H1 (cell line): Measurements from ENCODE around the gene WDR31. TPM values are rescaled to one million over a fixed set of nuclear protein-coding genes. Genes with fewer than 3 reads are reported as not detected.

Source experiments
- BCL11A ChIP-seq, 2 experiments: IDR thresholded peaks; one replicate each; pipeline ENCODE4 v1.6.1; 2011; ENCODE audit warnings: low read depth in 2 of 2, low read length in 2 of 2, mild to moderate bottlenecking in 2 of 2
- CHD7 ChIP-seq: fragments of 300-600 bp; sonication (generic); IDR thresholded peaks from 2 replicates; pipeline ENCODE4 v1.7.1; 2012; ENCODE audit warnings: low read length, moderate library complexity, mild to moderate bottlenecking, inconsistent platforms; ENCODE audit not compliant: insufficient replicate concordance
- E2F6 ChIP-seq: IDR thresholded peaks from 2 replicates; pipeline ENCODE4 v1.6.1; 2012; ENCODE audit warnings: inconsistent platforms
- FOSL1 ChIP-seq: IDR thresholded peaks from 2 replicates; pipeline ENCODE4 v1.6.1; 2011; ENCODE audit warnings: mild to moderate bottlenecking, low read depth, low read length, moderate library complexity; ENCODE audit not compliant: insufficient read depth
- KDM1A ChIP-seq: fragments of 200-600, 300-600 bp; sonication (generic); IDR thresholded peaks from 2 replicates; pipeline ENCODE4 v1.7.1; 2016; ENCODE audit warnings: mild to moderate bottlenecking, low read length, borderline replicate concordance
- SIN3A ChIP-seq, 2 experiments: IDR thresholded peaks in 1 of 2; conservative IDR thresholded peaks in 1 of 2; 2 replicates each; pipeline ENCODE4 v1.6.1; 2011 to 2012; ENCODE audit warnings: low read length in 2 of 2, improper control_type of control experiment in 1 of 2, low read depth in 1 of 2, mild to moderate bottlenecking in 1 of 2
- SP2 ChIP-seq: IDR thresholded peaks from 2 replicates; pipeline ENCODE4 v1.6.1; 2012; ENCODE audit warnings: mild to moderate bottlenecking, low read length, inconsistent platforms
- TAF1 ChIP-seq: IDR thresholded peaks from 2 replicates; pipeline ENCODE4 v1.6.1; 2011; ENCODE audit warnings: mild to moderate bottlenecking, low read depth, low read length
- TAF7 ChIP-seq: optimal IDR thresholded peaks from 2 replicates; pipeline ENCODE3; 2011; ENCODE audit warnings: low read depth, mild to moderate bottlenecking, inconsistent platforms, low read length, moderate library complexity, borderline replicate concordance
- TEAD4 ChIP-seq: IDR thresholded peaks from 2 replicates; pipeline ENCODE4 v1.6.1; 2012; ENCODE audit warnings: low read depth, low read length, inconsistent platforms, mixed read lengths
- polyA plus RNA-seq, 7 experiments: library from polyadenylated mRNA; depleted of rRNA in 3 of 7; stranded (reverse) in 5 of 7; unstranded in 2 of 7; fragments of >200 nt in 5 of 7; fragments of 200-250 nt in 2 of 7; gene quantifications; 1 replicate in 5 of 7; 2 replicates in 1 of 7; 4 replicates in 1 of 7; pipeline versions ENCODE4 v1.2.1 to v1.2.3, GENCODE V29; 2011 to 2013; ENCODE audit warnings: missing spikeins in 2 of 7, mixed read lengths in 2 of 7
- total RNA-seq: library from RNA; stranded (reverse); fragmentation: NEBNext Ultra II Directional; extraction: Animal tissue kit (Norgen Biotek cat#: 25700); gene quantifications from 2 replicates; pipeline ENCODE4 v1.2.1, GENCODE V29; 2021

The WDR31 gene
- total and polyA plus RNA-seq, 2 of the 8 experiments (the other 6 are each of a cell fraction or from before 2014, with no cell fraction given) = 0.27 to 0.28 TPM

GRCh38 chr9:113349445-113350094, 9.5 kb upstream of the WDR31 start, which contains the start of gene BSPRY (continued):
- TF ChIP-seq CHD7 (no peak), SP2 (no peak), KDM1A (peak; percentile 90), FOSL1 (no peak), TEAD4 (no peak), TAF1 (peak; percentile 65), BCL11A (IDR thresholded peaks at IDR 0.05; ENCODE audit: low read depth in 2 of 2, low read length in 2 of 2) (no peak), E2F6 (0 out of 2 replicates have a peak, but pooled peaks have one; percentile 14), TAF7 (peak; percentile 39), SIN3A (conservative IDR thresholded peaks at IDR 0.05 in 1 of 2, IDR thresholded peaks at IDR 0.05 in 1 of 2; ENCODE audit: low read depth in 1 of 2, low read length in 2 of 2) (0 out of 4 replicates have a peak, but pooled peaks of 1 of the 2 experiments have one; percentile 29)
